GM21526 (cell line): ENCODE data around the gene MINK1.
"Not testable (repeated sequence)": the region's sequence is repeated elsewhere in the genome, so short reads cannot be mapped to it uniquely, and the experiment has no call there.

Source experiments
- ATAC-seq: cut with Tn5 transposase; IDR thresholded peaks from one replicate; pipeline ENCODE4 v1.9.1; 2021; ENCODE audit warnings: moderate library complexity; ENCODE audit not compliant: unreplicated experiment, low FRiP score

MINK1 gene

DNA sequence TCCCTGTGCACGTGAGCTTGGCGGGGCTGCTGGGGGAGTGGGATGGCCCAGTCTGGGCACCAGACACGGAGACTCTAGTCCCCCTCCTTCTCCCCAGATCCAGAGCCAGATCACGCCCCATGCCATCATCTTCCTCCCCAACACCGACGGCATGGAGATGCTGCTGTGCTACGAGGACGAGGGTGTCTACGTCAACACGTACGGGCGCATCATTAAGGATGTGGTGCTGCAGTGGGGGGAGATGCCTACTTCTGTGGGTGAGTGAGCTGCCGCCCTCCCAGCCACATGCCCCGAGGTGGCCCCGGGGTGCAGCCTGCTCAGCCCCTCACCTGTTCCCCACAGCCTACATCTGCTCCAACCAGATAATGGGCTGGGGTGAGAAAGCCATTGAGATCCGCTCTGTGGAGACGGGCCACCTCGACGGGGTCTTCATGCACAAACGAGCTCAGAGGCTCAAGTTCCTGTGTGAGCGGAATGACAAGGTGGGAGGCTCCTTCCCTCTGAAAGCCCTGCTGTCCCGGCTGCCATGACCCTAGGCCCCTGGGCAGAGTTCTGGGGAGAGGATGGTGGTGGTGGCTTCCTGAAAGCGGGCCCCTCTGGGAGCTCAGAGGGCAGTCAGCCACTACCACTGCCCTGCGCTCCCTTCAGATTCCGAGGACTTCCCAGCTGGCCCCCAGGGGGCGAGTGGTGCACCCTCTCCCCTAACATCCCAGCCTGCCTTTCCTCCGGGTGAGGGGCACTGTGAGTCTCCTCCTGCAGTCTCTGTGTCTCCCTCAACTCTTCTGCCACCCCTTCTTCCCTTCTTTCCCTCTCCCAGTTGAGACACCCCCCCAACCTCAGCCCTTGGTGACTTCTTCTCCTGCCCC lies 63.4 kb downstream of the MINK1 start:
- no peak for ATAC-seq

DNA sequence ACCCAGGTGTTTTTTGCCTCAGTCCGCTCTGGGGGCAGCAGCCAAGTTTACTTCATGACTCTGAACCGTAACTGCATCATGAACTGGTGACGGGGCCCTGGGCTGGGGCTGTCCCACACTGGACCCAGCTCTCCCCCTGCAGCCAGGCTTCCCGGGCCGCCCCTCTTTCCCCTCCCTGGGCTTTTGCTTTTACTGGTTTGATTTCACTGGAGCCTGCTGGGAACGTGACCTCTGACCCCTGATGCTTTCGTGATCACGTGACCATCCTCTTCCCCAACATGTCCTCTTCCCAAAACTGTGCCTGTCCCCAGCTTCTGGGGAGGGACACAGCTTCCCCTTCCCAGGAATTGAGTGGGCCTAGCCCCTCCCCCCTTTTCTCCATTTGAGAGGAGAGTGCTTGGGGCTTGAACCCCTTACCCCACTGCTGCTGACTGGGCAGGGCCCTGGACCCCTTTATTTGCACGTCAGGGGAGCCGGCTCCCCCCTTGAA lies 64.1 kb downstream of the MINK1 start:
- ATAC-seq, result no peak

DNA sequence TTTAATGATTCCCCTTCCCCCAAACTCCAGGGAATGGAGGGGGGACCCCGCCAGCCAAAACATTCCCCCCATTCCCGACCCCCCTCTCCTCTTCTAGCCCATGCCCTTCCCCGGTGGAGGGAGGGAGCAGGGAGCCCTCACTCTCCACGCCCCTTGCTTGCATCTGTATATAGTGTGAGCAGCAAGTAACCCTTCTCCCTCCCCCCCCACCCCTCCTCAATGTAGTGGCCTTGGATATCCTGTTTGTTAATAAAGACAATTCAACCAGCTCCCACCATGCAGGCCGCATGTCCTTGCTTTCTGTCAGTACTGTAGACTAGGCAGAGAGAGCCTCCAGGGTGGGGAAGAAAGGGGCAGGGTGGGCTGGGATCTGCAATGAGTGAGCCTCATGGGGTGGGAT lies 64.6 kb downstream of the MINK1 start:
- ATAC-seq, result no peak

GRCh38 chr17:4898351-4898750 lies 65.2 kb downstream of the MINK1 start:
- no peak for ATAC-seq

- ATAC-seq, result no peak
Observed at GRCh38 chr17:4898927-4899326, 65.8 kb downstream of the MINK1 start.

GRCh38 chr17:4899341-4900230 lies 66.4 kb downstream of the MINK1 start, which contains the start of gene C17orf107:
Gene C17orf107 (plus strand): TSS chr17:4899536. CDS start chr17:4899763, 227 bp downstream.
- peak; percentile 39 for ATAC-seq

DNA sequence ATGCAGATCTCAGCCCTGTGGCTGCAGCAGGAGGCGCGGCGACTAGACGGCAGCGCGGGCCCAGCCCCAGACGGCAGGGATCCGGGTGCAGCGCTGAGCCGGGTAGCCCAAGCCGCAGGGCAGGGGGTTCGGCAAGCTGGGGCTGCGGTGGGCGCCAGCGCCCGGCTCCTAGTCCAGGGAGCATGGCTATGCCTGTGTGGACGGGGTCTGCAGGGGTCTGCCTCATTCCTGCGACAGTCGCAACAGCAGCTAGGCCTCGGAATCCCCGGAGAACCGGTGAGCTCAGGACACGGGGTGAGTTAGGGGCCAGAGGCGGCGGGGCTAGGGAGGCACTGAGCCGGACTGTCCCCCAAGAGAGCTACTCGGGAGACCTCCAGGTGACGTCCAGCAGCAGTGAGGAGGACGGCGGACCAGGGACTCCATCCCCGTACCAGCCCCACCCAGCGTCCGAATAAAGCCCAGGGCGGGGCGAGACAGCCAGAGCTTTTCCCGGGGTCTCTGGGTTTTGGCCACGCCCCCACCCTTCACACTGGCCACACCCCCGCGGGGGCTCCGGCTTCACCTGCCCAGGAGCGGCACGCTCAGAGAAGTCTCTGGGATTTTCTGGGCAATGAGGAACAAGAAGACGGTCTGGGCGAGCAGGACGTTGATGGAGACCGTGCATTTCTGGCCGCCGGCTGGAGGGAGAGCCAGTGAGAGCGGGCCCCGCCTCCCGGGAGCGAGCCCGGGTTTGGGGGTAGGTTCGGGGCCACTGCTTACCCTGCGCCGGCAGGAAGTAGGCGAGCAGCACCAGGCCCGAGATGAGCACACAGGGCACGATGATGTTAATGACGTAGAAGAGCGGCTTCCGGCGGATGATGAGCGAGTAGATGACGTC lies 67.3 kb downstream of the MINK1 start:
- ATAC-seq, result no peak

DNA sequence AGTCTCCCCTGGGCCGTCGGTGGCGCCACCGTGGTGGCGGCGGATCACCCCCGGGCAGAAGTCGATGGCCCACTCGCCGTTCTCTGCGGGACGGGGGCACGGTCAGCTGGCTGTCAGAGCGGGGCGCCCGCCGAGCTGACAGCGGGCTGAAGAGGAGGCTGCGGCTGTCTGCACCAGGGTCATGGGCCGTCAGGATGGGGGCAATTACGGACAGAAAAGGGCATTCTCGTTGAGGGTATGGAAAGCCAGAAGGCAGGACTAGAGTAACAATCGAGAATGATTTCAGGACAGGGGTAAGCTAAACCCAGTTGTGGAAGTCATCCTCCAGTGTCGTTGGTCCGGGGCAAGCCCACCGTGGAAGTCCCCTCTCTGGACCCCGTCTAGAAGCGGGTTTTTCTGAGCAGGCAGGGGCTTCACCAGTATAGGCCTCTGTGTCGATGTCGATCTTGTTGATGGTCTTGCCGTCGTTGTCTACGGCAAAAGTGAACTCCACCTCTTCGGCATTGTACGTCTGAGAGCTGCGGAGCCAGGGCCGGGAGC lies 68.0 kb downstream of the MINK1 start:
- ATAC-seq, result no peak

GRCh38 chr17:4901648-4902344 lies 68.7 kb downstream of the MINK1 start:
- no peak for ATAC-seq

- ATAC-seq, result no peak
Observed at GRCh38 chr17:4902540-4902939, 69.4 kb downstream of the MINK1 start.

DNA sequence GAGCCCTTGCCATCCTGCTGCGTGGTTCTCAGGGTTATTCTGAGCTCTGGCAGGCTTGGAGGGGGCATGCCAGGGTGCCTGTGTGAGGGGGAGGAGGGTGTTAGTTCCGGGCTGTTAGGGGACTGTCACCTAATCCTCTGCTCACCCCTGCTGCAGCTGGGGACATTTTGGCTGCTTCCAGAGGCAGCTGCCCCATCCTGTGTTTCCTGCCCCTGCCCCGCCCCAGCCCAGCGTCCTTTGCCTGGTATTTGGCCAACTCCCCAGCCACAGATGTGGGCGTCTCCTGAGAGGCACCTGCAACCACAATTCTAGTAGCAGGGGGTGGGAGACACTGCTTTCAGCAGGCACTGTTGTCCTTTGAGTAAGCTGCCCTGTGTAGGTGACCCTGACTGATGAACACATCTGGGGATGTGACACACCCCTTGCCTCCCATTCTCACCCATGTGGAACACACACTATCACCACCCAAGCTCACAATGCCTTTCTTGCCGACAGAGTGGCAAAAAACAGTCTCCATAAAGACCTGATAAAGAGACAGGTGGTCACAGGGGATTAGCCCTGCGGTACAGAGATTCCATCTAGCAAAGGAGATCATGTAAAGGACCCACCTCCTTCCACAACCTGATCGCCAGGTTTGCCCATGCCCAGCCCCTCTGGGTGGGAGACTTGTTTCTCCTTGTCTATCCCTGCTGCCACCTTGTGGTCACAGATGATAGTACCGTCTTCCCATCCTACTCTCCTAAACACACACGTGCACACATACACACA lies 70.1 kb downstream of the MINK1 start, which contains the start of gene CHRNE:
Gene CHRNE (minus strand): TSS at position 48 of the 768 bp plus-strand sequence. CDS start 35 bp downstream, at position 13.
- ATAC-seq, result no peak

GRCh38 chr17:4906642-4907041 lies 73.5 kb downstream of the MINK1 start:
- not testable (repeated sequence) for ATAC-seq

DNA sequence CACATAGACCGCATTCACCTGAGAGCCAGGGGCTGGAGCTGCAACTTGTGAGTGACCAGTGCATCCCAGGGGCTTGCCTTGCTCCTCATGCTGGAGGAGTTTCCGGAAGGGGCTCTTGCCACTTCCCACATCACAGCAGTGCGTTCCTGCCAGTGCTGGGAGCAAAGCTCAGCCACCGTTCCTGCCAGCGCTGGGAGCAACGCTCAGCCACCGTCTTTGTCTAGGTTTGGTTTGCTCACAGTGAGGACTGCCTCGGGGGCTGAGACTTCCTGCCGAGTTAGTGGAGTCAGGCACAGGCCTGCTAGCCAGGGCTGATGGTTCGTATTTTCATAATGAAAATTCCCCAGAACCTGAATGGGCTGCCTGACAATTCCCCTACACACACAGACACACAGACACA lies 75.2 kb downstream of the MINK1 start:
- ATAC-seq, result no peak

DNA sequence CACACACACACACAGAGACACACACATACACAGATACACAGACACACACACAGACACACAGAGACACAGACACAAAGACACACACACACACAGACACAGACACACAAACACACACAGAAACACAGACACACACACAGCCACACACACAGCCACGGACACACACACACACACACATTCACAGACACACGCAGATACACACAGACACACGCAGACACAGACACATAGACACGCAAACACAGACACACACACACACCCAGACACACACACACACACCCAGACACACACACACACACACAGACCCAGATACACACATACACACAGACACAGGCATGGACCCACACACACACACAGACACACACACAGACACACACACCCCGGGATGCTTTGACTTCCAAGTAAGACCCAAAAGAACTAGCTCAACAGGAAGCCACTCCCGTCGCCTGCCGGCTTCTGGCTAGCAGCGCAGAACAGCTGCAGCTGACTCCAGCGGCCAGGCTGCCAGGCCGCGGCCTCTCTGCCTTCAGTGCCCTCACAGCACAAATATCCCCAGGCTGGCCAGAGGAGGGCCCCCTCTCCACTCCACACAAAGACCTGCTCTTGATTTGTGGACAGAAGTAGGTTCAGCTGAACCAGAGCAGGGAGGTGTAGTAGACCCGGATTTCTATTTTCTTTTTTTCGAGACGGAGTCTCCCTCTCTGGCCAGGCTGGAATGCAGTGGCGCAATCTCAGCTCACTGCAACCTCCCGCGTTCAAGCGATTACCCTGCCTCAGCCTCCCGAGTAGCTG lies 75.8 kb downstream of the MINK1 start:
- ATAC-seq, result no peak

GRCh38 chr17:4913994-4914393 lies 80.9 kb downstream of the MINK1 start:
- ATAC-seq, result no peak

GRCh38 chr17:4914551-4914950 lies 81.4 kb downstream of the MINK1 start:
- not testable (repeated sequence) for ATAC-seq

GRCh38 chr17:4919511-4920047 lies 86.4 kb downstream of the MINK1 start:
- no peak for ATAC-seq
